ENCODE data around the gene EHMT1. TPM values are rescaled to one million over a fixed set of nuclear protein-coding genes. Genes with fewer than 3 reads are reported as not detected.
A peak's percentile ranks its signal among the peaks of the same experiment; 100 is the strongest.

Gene EHMT1
- total and polyA plus RNA-seq, 2 of the 8 experiments (the other 6 are each of a cell fraction or from before 2014, with no cell fraction given): 95.7 to 163 TPM

- H2BK15ac ChIP-seq (ENCODE audit: low read length): peak overlapping the region; percentile 90
- peaks cover 17% of the 10 kb centered on the region for H3K79me1 ChIP-seq (ENCODE audit: low read depth, low read length)
- H4K20me1 ChIP-seq (replicated peaks in 1 of 2; ENCODE audit: control insufficient read depth in 1 of 2, insufficient read depth in 2 of 2, low read length in 2 of 2): peaks cover 11 to 20% of the 10 kb centered on the region in 2 experiments
- peak in 1 of 2 experiments; percentile 69 for DNase-seq (ENCODE audit: low read depth in 1 of 2, low spot score in 2 of 2)
- peaks cover 0 to 2% (median 0%) of the 10 kb centered on the region in 4 experiments; a peak in 1 of 8 replicates for H3K36me3 ChIP-seq (ENCODE audit: control insufficient read depth in 2 of 4, insufficient read depth in 4 of 4, low read length in 3 of 4)
- peak overlapping the region; percentile 8; the same call in 1 of the 2 replicates for H2AK5ac ChIP-seq (ENCODE audit: low read depth, low read length)
- peak overlapping the region; percentile 48 for H3K4ac ChIP-seq (replicated peaks; ENCODE audit: insufficient read length, low read depth, low read length)
- H3K56ac ChIP-seq (replicated peaks; ENCODE audit: insufficient read length, low read depth, low read length): no peak overlapping the region
- peak overlapping the region; percentile 61 for H4K91ac ChIP-seq (replicated peaks; ENCODE audit: insufficient read length, low read length)
- H3K23me2 ChIP-seq (ENCODE audit: low read depth, low read length): peaks cover 7% of the 10 kb centered on the region; the same call in 1 of the 2 replicates
- H2BK120ac ChIP-seq (replicated peaks; ENCODE audit: low read depth, low read length): no peak overlapping the region
- H3K4me3 ChIP-seq (ENCODE audit: extremely low read depth in 1 of 4, insufficient read depth in 2 of 4, low read depth in 3 of 4, low read length in 4 of 4): no peak overlapping the region
- peaks cover 35 to 63% (median 47%) of the 10 kb centered on the region in 4 experiments for H3K4me1 ChIP-seq (replicated peaks in 1 of 4; ENCODE audit: control insufficient read depth in 3 of 4, insufficient read depth in 4 of 4, low read length in 3 of 4)
- WGBS, 2 experiments (ENCODE audit: extremely low coverage in 1 of 2, insufficient coverage in 1 of 2, insufficient read length in 1 of 2, insufficient replicate concordance in 2 of 2, low coverage in 1 of 2, low lambda C conversion rate in 2 of 2, missing lambda C conversion rate in 1 of 2): 78% methylated on average over 25 of the region's 25 CpGs; no CpG with 5 or more reads in 1 of the 2 experiments
- peak overlapping the region; percentile 88 for H3K18ac ChIP-seq (ENCODE audit: extremely low read depth, low read length)
- no peak overlapping the region for H2AFZ ChIP-seq (ENCODE audit: low read length)
- FAIRE-seq: no peak
- peak overlapping the region; percentile 18 for H4K5ac ChIP-seq (ENCODE audit: insufficient read length, low read depth, low read length)
- peak overlapping the region; percentile 82 for H2BK5ac ChIP-seq (ENCODE audit: low read depth, low read length)
- peak overlapping the region; percentile 64; the same call in 1 of the 2 replicates for H4K8ac ChIP-seq (ENCODE audit: extremely low read depth, insufficient read depth, low read length)
- H2BK20ac ChIP-seq (ENCODE audit: low read length): 0 out of 2 replicates have a peak overlapping the region, but pooled peaks have one; percentile 9
- H3K23ac ChIP-seq (ENCODE audit: insufficient read length): no peak overlapping the region
- H3K79me2 ChIP-seq (ENCODE audit: control insufficient read depth in 1 of 2, insufficient read depth in 2 of 2, low read length in 2 of 2): peaks cover 12 to 90% of the 10 kb centered on the region in 2 experiments
- H3K9me3 ChIP-seq (ENCODE audit: insufficient read depth in 2 of 2, low read depth in 1 of 2, low read length in 1 of 2): no peaks in the 10 kb centered on the region
- peak overlapping the region; percentile 69; the same call in 1 of the 2 replicates for H2BK12ac ChIP-seq (ENCODE audit: low read depth, low read length)
- POLR2A ChIA-PET (ENCODE audit: partially characterized antibody): interaction anchor here (0.5 to 3.9 kb wide), 8 partner anchors 8 to 96 kb away, joined by 3 to 21 read pairs (median 4); partner anchors contain the start of gene EHMT1
- H3K4me2 ChIP-seq (ENCODE audit: insufficient read depth in 1 of 2, low read depth in 2 of 2, low read length in 2 of 2): peak overlapping the region; percentile 32 to 48; a peak in 3 of 4 replicates
- CTCF ChIA-PET (ENCODE audit: partially characterized antibody): interaction anchor here (0.6 to 7.0 kb wide), 16 partner anchors 8 to 102 kb away, joined by 3 to 98 read pairs (median 6); partner anchors contain the start of genes DPH7 and EHMT1
- H3K27me3 ChIP-seq (replicated peaks in 1 of 4; ENCODE audit: control insufficient read depth in 3 of 4, extremely low read depth in 1 of 4, insufficient read depth in 3 of 4, low read length in 3 of 4): no peaks in the 10 kb centered on the region
- H3K9ac ChIP-seq (replicated peaks in 1 of 4; ENCODE audit: extremely low read depth in 1 of 4, low read depth in 3 of 4, low read length in 3 of 4): peak overlapping the region in 3 of 4 experiments; percentile 1 to 36 (median 2); a peak in 3 of 7 replicates
- H3K14ac ChIP-seq (ENCODE audit: insufficient read length): no peak overlapping the region
- peak overlapping the region; percentile 47; the same call in 1 of the 2 replicates for H3K27ac ChIP-seq (ENCODE audit: low read depth, low read length)
- TF ChIP-seq GTF2F1 (IDR thresholded peaks at IDR 0.05; ENCODE audit: borderline replicate concordance, low read depth, low read length) (no peak), SP1 (IDR thresholded peaks at IDR 0.05; ENCODE audit: low read depth, low read length) (no peak), SAP30 (IDR thresholded peaks at IDR 0.05; ENCODE audit: insufficient read depth, insufficient replicate concordance, low read length) (no peak), SIN3A (conservative IDR thresholded peaks at IDR 0.05 in 1 of 2, IDR thresholded peaks at IDR 0.05 in 1 of 2; ENCODE audit: low read depth in 1 of 2, low read length in 2 of 2) (no peak), POLR2AphosphoS5 (IDR thresholded peaks at IDR 0.05; ENCODE audit: low read depth, low read length) (no peak), RBBP5 (IDR thresholded peaks at IDR 0.05; ENCODE audit: borderline replicate concordance, low read depth, low read length) (no peak), TAF1 (IDR thresholded peaks at IDR 0.05; ENCODE audit: low read depth, low read length) (0 out of 2 replicates have a peak, but pooled peaks have one; percentile 27), MAX (IDR thresholded peaks at IDR 0.05) (peak; percentile 55)
- TF ChIP-seq, protein P1, sequence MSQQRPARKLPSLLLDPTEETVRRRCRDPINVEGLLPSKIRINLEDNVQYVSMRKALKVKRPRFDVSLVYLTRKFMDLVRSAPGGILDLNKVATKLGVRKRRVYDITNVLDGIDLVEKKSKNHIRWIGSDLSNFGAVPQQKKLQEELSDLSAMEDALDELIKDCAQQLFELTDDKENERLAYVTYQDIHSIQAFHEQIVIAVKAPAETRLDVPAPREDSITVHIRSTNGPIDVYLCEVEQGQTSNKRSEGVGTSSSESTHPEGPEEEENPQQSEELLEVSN (IDR thresholded peaks at IDR 0.05): no peak
Measured at GRCh38 chr9:137670391-137671195, 51.8 kb downstream of the EHMT1 start.

Measured in H1 (cell line).